HG02973 (cell line): ENCODE results near the gene RSU1.

Source experiments
- ATAC-seq: cut with Tn5 transposase; IDR thresholded peaks from one replicate; pipeline ENCODE4 v1.9.1; 2021; ENCODE audit warnings: moderate library complexity; ENCODE audit not compliant: unreplicated experiment

Gene RSU1

DNA sequence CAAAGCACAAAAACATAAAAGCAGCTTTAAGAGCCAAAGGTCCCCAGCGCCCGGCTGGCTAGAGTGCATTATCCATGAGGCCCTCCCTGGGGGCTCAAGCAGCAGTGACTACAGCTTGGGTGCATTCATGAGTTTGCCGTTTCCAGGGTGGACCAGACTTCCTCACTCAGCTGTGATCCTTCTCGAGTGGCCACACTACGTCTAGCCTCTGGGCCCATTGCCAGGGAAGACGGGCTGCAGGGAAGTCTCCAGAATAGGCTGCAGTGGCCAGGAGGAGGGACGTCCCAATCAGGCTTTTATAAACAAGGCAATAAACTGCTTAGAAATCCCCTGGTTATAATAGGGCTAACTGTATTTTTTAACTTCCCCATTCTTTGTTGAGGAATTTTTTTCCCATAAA, 206.2 kb downstream of the RSU1 start:
- ATAC-seq = no peak

- ATAC-seq = no peak
These were observed 208.0 kb downstream of the RSU1 start for GRCh38 chr10:16609211-16609610.

- no peak for ATAC-seq
These were observed 210.3 kb downstream of the RSU1 start for GRCh38 chr10:16606923-16607322.

GRCh38 chr10:16606421-16606820, 210.8 kb downstream of the RSU1 start:
- ATAC-seq = no peak

- ATAC-seq = no peak
These were observed 213.9 kb downstream of the RSU1 start for GRCh38 chr10:16603308-16603707.

- no peak for ATAC-seq
These were observed 215.0 kb downstream of the RSU1 start for GRCh38 chr10:16602104-16602775.

DNA sequence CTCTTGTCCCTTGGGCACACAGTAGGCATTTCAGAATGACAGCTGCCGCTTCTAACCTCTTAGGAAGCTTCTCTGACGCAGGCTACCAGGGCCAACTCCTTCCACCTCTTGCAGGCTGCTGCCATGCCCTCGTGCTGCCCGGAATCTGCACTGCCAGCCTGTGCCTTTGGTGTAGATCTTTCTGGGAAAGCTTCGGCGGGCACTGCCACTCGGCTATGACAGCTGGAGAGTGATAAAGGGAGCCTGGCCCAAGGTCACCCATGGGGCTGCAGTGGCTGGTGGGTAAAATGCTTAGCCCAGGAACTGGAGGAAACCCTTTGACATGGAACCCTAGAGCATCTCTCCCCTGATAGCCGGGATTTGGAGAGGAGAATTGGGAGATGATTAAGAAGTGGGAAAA, 217.6 kb downstream of the RSU1 start:
- ATAC-seq = no peak

- ATAC-seq = no peak
These were observed 219.6 kb downstream of the RSU1 start for GRCh38 chr10:16597656-16598055.

DNA sequence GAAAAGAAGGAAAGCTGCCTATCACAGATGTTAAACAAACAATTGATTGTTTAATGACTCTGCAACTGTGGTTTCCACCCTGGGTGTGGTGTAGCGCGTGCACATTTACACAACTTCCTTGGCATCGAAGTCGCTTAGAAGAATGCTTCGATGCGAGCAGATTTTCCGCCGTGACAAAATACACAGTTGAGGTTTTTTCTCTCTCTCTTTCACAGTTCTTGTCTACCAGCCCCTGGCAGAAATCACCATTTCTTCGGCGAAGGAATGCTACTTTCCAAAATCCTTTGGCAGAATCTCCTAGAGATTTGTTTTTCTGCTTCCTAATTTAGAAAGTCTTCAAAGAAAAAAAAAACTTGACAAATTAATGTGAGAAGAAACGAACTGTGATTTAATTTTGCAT, 224.8 kb downstream of the RSU1 start:
- ATAC-seq = no peak

GRCh38 chr10:16586358-16587138, 230.7 kb downstream of the RSU1 start:
- peak; percentile 93 for ATAC-seq

- no peak for ATAC-seq
These were observed 232.1 kb downstream of the RSU1 start for GRCh38 chr10:16585103-16585502.

GRCh38 chr10:16583382-16583781, 233.8 kb downstream of the RSU1 start:
- no peak for ATAC-seq

GRCh38 chr10:16581202-16581601, 236.0 kb downstream of the RSU1 start:
- ATAC-seq = no peak

DNA sequence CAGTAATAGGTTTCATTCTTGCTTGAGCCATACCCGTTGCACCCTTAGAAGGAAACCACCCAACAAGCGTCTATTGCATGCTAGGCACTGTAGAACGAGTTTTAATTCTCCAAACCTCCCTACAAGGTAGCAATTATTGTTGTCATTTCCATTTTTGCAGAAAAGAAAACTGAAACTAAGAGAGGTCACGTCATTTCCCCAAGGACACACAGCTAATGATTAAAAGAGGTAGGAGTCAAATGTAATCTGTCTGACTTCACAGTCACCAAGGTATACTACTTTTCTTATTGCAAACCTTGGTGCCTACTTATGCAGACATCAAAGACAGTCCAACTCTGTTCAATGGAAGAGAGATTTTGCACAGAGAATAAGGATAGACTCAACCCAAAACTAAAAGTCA, 246.5 kb downstream of the RSU1 start:
- ATAC-seq = peak; percentile 92

DNA sequence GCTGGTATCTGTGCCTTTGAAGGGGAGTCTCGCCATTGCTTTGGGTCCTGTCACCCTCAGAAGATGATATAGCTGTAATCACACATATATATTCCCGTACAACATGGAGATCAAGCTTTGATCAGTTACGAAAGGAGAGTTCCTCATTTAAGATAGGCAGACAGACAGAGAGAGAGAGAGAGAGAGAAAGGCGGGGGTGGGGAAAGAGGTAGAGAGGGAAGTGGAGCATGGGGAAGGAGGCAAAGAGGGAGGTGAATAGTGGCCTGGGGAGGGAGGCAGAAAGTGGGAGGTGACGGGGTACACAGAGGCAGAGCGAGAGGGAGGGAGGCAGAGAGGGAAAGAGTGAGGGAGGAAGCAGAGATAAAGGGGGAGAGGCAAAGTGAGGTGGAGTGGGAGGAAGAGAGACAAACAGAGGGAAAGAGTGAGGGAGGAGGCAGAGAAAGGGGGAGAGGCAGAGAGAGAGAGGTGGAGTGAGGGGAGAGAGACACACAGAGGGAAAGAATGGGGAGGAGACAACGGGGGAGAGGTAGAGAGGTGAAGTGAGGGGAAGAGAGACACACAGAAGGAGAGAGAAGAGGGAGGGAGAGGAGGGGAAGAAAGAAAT, 250.9 kb downstream of the RSU1 start:
- no peak for ATAC-seq

DNA sequence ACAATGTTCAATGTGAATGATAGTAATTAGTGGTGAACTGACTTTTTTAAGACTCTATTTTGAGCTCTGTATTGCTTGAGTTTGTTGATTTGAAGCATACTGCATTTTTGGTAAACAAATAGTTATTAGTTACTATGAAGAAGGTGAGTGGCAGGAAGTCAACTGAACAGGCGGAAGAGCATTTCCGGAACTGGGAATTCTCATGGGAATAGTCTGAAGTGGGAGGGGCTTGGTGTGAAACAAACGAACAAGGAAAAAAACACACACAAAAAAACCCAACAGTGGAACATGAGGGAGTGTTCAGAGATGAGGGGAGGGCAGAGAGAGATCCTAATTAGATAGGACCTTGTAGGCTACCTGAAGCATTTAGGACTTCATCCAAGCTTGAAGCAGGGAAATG, 251.6 kb downstream of the RSU1 start:
- no peak for ATAC-seq

DNA sequence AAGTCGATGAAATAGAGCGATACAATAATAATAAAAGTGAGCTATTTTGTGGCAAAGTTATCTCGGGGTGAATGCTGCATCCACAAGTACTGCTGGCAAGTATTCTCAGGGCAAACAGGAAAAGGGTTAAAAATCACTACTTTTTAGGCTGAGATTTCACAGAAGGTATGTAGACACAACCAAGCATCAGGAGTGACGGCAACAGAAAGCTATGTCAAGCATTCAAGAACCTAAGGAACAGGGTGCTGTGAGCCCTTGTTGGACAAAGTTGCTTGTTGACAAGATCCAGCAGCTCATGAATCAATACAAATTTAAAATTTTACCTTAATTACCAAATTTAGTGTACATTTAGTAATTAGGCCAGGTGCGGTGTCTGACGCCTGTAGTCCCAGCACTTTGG, 254.3 kb downstream of the RSU1 start:
- no peak for ATAC-seq

DNA sequence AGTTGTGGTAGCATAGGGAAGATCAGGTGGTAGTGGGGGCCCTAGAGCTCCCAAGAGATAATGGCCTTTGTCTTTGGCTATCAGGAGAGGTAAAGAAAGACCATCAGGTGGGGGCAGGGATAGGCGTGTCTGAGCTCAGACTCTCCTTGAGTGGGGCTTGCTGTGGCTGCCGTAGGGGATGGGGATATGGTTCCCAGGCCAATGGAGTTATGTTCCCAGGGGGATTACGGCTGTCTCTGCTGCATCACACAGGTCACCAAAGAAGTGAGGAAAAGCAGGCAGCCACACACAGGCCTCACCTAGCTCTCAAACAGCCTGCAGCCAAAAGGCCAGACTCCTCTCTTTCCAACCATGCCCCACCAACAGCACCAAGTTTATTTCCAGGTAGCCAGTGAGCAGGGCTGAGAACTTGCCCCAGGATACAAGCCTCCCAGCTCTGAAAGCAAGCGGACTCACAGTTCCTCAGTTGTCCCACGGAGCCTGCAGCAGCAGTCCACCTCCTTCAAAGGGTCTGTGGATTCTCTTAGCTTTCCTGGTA, 257.9 kb downstream of the RSU1 start:
- ATAC-seq = no peak

DNA sequence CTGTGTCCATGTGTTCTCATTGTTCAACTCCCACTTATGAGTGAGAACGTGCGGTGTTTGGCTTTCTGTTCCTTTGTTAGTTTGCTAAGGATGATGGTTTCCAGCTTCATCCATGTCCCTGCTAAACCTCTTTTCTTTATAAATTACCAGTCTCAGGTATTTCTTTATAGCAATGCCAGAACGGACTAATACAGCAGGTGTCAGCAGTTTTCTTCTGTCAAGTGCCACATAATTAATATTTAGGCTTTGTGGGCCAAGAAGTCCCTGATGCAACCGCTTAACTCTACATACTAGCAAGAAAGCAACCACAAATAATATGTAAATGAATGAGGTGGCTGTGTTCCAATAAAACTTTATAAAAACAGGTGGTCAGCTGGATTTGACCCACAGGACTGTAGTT, 269.3 kb downstream of the RSU1 start:
- no peak for ATAC-seq

- no peak for ATAC-seq
These were observed 272.0 kb downstream of the RSU1 start for GRCh38 chr10:16545116-16545736.

- no peak for ATAC-seq
These were observed 272.6 kb downstream of the RSU1 start for GRCh38 chr10:16544591-16544990.
